GM10248 (cell line): ENCODE results near the gene SUCO.
A peak's percentile ranks its signal among the peaks of the same experiment; 100 is the strongest.

Experiments used
- CTCF ChIA-PET: fragments of 300-600 bp; sonication (Branson Sonifier 250); formaldehyde crosslinking; extraction: SDS; loops from one replicate; lab custom pipeline; 2021; ENCODE audit warnings: antibody characterized with exemption; lab: Yijun Ruan, JAX
- POLR2A ChIA-PET: fragments of 350-650 bp; sonication (Branson Sonifier 250); formaldehyde crosslinking; extraction: SDS; loops from one replicate; lab custom pipeline; 2020; ENCODE audit warnings: antibody characterized with exemption; lab: Yijun Ruan, JAX
- DNase-seq: peaks from one replicate; pipeline ENCODE4 v3.0.0; 2012; ENCODE audit errors: extremely low spot score
- TF ChIP-seq, protein P1 (sequence below): IDR thresholded peaks from 2 replicates; pipeline ENCODE4 v1.5.1; 2012; ENCODE audit warnings: mild to moderate bottlenecking, low read depth; ENCODE audit errors: extremely low read depth, missing control alignments, control extremely low read depth

SUCO gene

DNA sequence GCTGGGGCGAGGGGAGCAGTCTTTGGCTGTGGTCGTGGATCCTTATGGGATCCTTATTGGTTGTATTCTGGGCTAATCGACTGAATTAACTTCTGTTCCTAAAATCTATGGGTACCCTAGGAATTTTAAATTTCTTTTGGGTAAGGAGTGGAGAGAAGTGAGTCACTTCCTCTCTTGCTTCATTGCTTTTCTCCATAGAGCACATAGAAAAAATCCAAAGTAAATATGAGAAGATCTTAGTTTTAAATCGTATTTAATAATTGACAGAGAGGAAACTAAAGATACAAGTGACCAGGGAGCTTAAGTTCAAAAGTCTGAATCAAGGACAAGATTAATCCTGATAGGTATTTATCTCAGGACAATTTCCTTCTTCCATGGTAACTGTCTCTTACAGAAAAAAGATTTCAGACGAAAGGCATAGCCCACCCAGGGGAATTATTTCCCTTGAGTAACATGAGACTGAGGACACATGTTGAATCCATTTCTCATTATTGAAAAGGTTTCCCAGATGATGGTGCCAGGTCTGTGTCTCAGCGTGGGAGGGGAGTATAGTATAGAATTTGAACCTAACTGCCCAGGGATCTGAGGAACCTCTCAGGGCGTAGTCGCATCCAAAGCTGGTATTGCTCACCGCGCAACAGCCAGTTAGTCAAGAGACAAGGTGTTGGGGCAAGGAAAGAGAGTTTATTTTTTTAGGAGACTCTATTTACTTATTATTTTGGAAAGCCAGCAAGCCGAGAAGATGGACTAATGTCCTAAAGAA lies 97.3 kb downstream of the SUCO start:
- ChIA-PET CTCF (interaction anchor here (1.3 kb wide), 1 partner anchor 12 kb away, joined by 3 read pairs; no protein-coding TSS in a partner anchor), POLR2A (no interaction called here)
- no peak for DNase-seq
- TF ChIP-seq, protein P1, sequence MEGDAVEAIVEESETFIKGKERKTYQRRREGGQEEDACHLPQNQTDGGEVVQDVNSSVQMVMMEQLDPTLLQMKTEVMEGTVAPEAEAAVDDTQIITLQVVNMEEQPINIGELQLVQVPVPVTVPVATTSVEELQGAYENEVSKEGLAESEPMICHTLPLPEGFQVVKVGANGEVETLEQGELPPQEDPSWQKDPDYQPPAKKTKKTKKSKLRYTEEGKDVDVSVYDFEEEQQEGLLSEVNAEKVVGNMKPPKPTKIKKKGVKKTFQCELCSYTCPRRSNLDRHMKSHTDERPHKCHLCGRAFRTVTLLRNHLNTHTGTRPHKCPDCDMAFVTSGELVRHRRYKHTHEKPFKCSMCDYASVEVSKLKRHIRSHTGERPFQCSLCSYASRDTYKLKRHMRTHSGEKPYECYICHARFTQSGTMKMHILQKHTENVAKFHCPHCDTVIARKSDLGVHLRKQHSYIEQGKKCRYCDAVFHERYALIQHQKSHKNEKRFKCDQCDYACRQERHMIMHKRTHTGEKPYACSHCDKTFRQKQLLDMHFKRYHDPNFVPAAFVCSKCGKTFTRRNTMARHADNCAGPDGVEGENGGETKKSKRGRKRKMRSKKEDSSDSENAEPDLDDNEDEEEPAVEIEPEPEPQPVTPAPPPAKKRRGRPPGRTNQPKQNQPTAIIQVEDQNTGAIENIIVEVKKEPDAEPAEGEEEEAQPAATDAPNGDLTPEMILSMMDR: no peak

DNA sequence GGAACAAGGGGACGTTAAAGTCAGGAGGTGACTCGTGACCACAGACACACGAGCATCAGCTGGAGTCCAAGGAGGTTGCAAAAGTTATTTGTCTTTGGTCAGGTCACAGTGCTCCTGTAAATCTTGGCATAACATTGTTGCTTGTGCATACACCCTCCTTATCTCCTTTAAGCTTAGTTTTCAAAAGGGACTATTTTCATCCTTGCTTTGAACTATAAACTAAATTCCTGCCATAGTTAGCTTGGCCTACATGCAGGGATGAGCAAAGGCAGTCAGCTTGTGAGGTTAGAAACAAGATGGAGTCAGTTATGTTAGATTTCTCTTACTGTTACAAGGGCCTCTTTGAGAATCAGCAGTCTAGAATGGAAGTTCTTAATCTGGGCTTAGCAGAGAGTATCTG lies 97.9 kb downstream of the SUCO start:
- no peak for DNase-seq
- ChIA-PET CTCF (interaction anchor here (1.3 kb wide), 1 partner anchor 12 kb away, joined by 3 read pairs; no protein-coding TSS in a partner anchor), POLR2A (no interaction called here)
- TF ChIP-seq, protein P1: no peak

DNA sequence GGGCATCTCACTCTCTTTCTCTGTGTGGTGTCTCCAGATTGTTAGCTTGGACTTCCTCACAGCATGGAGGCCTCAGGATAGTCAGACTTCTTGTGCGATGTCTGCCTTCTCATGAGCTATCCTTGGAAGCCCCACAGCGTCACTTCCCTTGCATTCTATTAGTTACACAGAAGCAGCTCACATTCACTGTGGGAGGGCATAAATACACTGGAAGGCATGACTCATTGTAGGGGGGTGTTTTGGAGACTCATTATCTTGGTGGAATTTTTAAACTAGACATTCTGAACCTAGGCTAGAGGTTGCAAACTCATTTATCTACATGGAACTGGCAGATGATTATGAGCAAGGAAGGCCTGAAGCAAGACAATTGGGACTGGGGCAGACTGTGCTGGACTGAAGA lies 104.6 kb downstream of the SUCO start:
- ChIA-PET POLR2A (no interaction called here), CTCF (no interaction called here)
- no peak for DNase-seq
- TF ChIP-seq, protein P1: no peak

DNA sequence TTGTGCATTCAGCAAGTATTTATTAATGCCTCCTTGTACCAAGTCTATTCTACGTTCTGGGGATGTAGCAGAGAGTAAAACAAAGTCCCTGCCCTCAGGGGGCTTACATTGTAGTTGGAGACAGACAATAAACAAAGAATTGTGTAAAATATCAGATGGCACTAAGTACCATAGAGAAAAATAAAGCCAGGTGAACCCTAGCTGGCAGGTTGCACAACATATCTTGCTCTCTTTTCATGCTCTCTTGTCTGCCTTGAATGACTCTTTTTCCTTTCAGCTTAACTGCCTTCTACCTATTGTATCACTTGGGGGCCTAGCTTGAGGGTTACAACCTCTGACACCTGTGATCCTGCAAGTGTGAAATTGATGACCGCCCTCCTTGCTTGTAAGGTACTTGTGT lies 105.3 kb downstream of the SUCO start:
- POLR2A ChIA-PET: no interaction called here
- CTCF ChIA-PET: no interaction called here
- TF ChIP-seq, protein P1: no peak
- no peak for DNase-seq

DNA sequence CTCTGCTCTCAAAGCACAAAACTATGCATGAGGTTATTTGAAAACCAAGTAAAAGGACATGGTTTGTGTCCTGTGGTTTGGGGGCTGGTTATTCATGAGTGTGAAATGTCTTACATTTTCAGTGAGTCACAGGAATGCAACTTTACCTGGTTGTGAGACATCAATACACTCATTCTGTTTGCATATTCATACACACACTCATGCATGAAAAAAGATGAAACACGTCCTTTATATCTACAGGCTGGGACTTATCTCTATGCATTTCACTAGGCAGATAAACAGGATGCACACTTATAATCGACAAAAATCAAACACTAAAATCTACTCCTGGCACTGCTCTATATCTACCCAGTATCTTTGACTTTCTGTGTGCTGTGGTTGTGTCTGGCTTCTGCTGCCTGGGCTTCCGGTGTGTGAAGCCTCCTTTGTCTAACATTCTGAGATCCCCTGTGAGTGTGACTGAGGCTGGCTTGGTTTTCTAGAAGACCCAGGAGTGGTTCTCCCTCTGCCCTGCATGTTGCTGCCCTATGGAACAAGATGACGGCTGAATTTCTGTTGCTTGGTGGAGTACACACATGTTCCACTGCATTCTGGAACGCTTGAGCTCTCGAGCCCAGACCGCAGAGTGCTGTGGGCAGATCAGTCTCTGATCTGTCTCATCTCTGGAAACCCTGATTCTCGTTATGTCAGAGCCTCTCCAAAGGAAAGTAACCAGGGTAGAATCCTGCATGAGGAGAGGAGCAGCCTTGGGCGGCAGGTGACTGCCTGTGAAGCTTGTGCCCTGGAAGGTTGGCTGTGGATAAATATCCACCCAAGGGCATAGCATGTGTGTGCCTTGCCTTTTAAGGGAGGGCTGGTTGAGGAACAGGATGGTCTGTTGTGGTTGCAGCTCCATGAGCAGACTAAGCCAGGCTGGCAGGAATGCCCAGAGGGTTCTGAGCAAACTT lies 106.2 kb downstream of the SUCO start:
- ChIA-PET CTCF (interaction anchor here (0.9 to 1.5 kb wide), 6 partner anchors 10 to 140 kb away, joined by 3 to 6 read pairs (median 4); no protein-coding TSS in a partner anchor), POLR2A (no interaction called here)
- TF ChIP-seq, protein P1: no peak
- peak; percentile 49 for DNase-seq

DNA sequence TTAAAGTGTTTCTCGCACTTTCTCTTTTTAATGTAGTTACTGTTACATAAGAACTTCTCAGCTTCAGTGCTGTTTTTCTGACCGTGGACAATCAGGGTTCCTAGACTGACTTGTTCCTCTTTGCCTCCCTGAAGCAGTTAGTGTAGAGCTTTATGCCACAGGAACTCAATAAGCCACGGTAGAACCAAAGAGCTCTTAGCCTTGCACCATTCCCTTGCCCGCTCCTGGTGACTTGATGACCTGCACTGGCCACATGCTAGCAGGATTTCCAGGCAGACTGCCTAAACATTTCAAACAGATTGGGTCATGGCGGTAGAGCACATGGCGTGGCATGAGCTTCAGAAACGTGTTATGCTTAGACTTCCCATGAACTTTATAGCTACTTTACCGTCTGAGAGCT lies 107.2 kb downstream of the SUCO start:
- no peak for DNase-seq
- TF ChIP-seq, protein P1: no peak
- ChIA-PET CTCF (interaction anchor here (0.5 to 1.5 kb wide), 6 partner anchors 11 to 166 kb away, joined by 3 to 4 read pairs (median 4); no protein-coding TSS in a partner anchor), POLR2A (no interaction called here)
